ENCODE data around the gene ARHGAP19.

DNA sequence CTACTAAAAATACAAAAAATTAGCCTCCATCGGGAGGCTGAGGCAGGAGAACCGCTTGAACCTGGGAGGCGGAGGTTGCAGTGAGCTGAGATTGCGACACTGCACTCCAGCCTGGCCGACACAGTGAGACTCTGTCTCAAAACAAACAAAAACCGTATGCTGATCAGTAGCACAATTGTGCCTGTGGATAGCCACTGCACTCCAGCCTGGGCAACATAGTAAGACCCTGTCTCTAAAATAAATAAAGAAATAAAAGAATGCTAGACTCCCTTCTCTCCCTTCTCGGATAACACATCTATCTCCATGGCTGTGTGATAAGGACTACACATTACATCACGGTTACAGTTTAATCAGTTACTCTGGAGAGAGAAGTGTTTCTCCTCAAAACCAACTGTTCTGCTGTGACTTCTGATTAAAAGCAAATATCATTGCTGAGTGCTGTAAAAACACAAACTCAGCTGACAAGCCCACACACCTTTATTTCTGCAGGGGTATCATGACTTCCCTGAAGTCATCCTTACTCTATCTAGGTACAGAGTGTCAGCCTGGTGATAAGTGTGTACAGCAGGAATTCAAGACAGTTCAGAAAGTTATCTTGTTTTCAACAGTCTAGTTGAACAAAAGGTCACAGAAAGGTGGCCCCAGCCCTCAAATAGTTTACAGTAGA, 5.3 kb upstream of the ARHGAP19 start:
- no peak for TF ChIP-seq CTCF (IDR thresholded peaks at IDR 0.05)
- no peak for TF ChIP-seq POLR2A (IDR thresholded peaks at IDR 0.05)

All from esophagus squamous epithelium (tissue), 4 donors.